Chondrocyte (in vitro differentiated cells): ENCODE data around the gene SHMT2. TPM values are rescaled to one million over a fixed set of nuclear protein-coding genes. Genes with fewer than 3 reads are reported as not detected.

Source experiments
- DNase-seq: peaks from one replicate; pipeline ENCODE4 v3.0.0; 2021; ENCODE audit warnings: mixed read lengths, low spot score
- H3K27ac Mint-ChIP-seq: one replicate; pipeline ENCODE4 v1.8.0; 2021; ENCODE audit warnings: mild to moderate bottlenecking, moderate library complexity, mixed read lengths; ENCODE audit not compliant: unreplicated experiment
- H3K27me3 Mint-ChIP-seq: 2 replicates; pipeline ENCODE4 v1.8.0; 2021; ENCODE audit warnings: low read depth, mixed read lengths
- H3K36me3 Mint-ChIP-seq: 2 replicates; pipeline ENCODE4 v1.8.0; 2021; ENCODE audit warnings: low read depth, mixed read lengths
- H3K4me1 Mint-ChIP-seq: 2 replicates; pipeline ENCODE4 v1.8.0; 2021; ENCODE audit warnings: low read depth, mild to moderate bottlenecking, mixed read lengths
- H3K4me3 Mint-ChIP-seq: one replicate; pipeline ENCODE4 v1.8.0; 2021; ENCODE audit warnings: mild to moderate bottlenecking, moderate library complexity, mixed read lengths; ENCODE audit not compliant: unreplicated experiment
- H3K9me3 Mint-ChIP-seq: 2 replicates; pipeline ENCODE4 v1.8.0; 2021; ENCODE audit warnings: low read depth, mixed read lengths
- CTCF ChIP-seq: fragments of 200-600 bp; sonication (generic); IDR thresholded peaks from 2 replicates; pipeline ENCODE4 v1.5.0; 2021; ENCODE audit warnings: antibody characterized with exemption, mild to moderate bottlenecking, moderate library complexity
- total RNA-seq: library from RNA; stranded (reverse); gene quantifications from 3 replicates; pipeline ENCODE4 v1.2.1, GENCODE V29; 2021

SHMT2 gene
- total RNA-seq, 1 donor from 2014 or later: 291 TPM

- DNase-seq: no peak
- TF ChIP-seq CTCF: no peak
- no peak overlapping the region for H3K27ac Mint-ChIP-seq
- H3K4me3 Mint-ChIP-seq: no peak overlapping the region
- H3K4me1 Mint-ChIP-seq: no peaks in the 10 kb centered on the region
- no peaks in the 10 kb centered on the region for H3K9me3 Mint-ChIP-seq
- H3K27me3 Mint-ChIP-seq: no peaks in the 10 kb centered on the region
- H3K36me3 Mint-ChIP-seq: peaks cover 61% of the 10 kb centered on the region
Measured at GRCh38 chr12:57201219-57201618, 28.3 kb upstream of the SHMT2 start.

GRCh38 chr12:57201631-57202030, 27.9 kb upstream of the SHMT2 start:
- no peaks in the 10 kb centered on the region for H3K9me3 Mint-ChIP-seq
- no peaks in the 10 kb centered on the region for H3K4me1 Mint-ChIP-seq
- H3K27ac Mint-ChIP-seq: no peak overlapping the region
- H3K27me3 Mint-ChIP-seq: no peaks in the 10 kb centered on the region
- DNase-seq: no peak
- H3K4me3 Mint-ChIP-seq: no peak overlapping the region
- H3K36me3 Mint-ChIP-seq: peaks cover 60% of the 10 kb centered on the region
- TF ChIP-seq CTCF: no peak

- no peak for TF ChIP-seq CTCF
- no peak overlapping the region for H3K27ac Mint-ChIP-seq
- H3K27me3 Mint-ChIP-seq: no peaks in the 10 kb centered on the region
- no peaks in the 10 kb centered on the region for H3K9me3 Mint-ChIP-seq
- DNase-seq: no peak
- H3K4me1 Mint-ChIP-seq: no peaks in the 10 kb centered on the region
- no peak overlapping the region for H3K4me3 Mint-ChIP-seq
- H3K36me3 Mint-ChIP-seq: peaks cover 56% of the 10 kb centered on the region
Measured at GRCh38 chr12:57202321-57202720, 27.2 kb upstream of the SHMT2 start.

GRCh38 chr12:57203201-57203600, 26.3 kb upstream of the SHMT2 start:
- no peak for TF ChIP-seq CTCF

GRCh38 chr12:57203791-57204190, 25.7 kb upstream of the SHMT2 start:
- H3K27me3 Mint-ChIP-seq: no peaks in the 10 kb centered on the region
- H3K4me3 Mint-ChIP-seq: no peak overlapping the region
- no peaks in the 10 kb centered on the region for H3K9me3 Mint-ChIP-seq
- H3K4me1 Mint-ChIP-seq: no peaks in the 10 kb centered on the region
- no peak for DNase-seq
- H3K27ac Mint-ChIP-seq: no peak overlapping the region
- TF ChIP-seq CTCF: no peak
- H3K36me3 Mint-ChIP-seq: peaks cover 52% of the 10 kb centered on the region

More at GRCh38 chr12:57203201-57203600, 26.3 kb upstream of the SHMT2 start:
- Mint-ChIP-seq H3K4me3 (no peak overlapping the region), H3K36me3 (peaks cover 54% of the 10 kb centered on the region), H3K4me1 (no peaks in the 10 kb centered on the region), H3K9me3 (no peaks in the 10 kb centered on the region), H3K27me3 (no peaks in the 10 kb centered on the region), H3K27ac (no peak overlapping the region)
- no peak for DNase-seq
